ENCODE results near the gene CELSR1. TPM values are rescaled to one million over a fixed set of nuclear protein-coding genes. Genes with fewer than 3 reads are reported as not detected.

The CELSR1 gene
- total RNA-seq, 1 experiment from 2014 or later = 14.2 TPM

DNA sequence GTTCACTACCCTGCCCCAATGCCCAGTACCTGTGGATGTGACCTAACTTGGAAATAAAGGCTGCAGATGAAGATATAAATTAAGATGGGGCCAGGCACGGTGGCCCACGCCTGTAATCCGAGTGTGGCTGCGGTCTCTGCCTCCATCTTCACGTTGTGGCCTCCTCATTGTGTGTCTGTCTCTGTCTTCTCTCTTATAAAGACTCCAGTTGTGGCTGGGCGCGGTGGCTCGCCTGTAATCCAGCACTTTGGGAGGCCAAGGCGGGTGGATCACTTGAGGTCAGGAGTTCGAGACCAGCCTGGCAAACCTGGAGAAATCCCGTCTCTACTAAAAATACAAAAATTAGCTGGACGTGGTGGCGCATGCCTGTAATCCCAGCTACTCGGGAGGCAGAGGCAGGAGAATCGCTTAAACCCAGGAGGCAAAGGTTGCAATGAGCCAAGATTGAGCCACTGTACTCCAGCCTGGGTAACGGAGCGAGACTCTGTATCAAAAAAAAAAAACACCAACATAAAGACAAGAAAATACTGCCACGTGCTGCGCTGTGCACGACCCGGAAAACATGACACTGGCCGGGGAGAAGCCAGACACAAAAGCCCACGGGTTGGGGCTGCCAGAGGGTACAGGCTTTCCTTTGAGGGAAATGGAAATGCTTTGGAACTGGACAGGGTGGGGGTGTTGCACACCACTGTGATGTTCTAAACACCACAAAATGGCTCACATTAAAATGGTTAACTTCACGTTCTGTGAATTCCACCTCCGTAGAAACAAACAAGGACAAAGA, 18.7 kb downstream of the CELSR1 start:
- Histone ChIP-seq H3K27me3 (ENCODE audit: low read length) (no peaks in the 10 kb centered on the region), H3K27ac (ENCODE audit: low read length) (no peak overlapping the region), H2AFZ (ENCODE audit: low read length) (no peak overlapping the region), H3K9me3 (ENCODE audit: low read length) (no peaks in the 10 kb centered on the region), H3K79me2 (ENCODE audit: low read length) (peaks cover 10% of the 10 kb centered on the region; the same call in 1 of the 2 replicates), H3K4me3 (ENCODE audit: low read length) (no peak overlapping the region), H3K9me2 (replicated peaks; ENCODE audit: low read length) (no peaks in the 10 kb centered on the region), H4K20me1 (ENCODE audit: low read length) (no peaks in the 10 kb centered on the region), H3K4me2 (ENCODE audit: low read length) (no peak overlapping the region), H3K4me1 (ENCODE audit: insufficient read depth, low read length) (peaks cover 17% of the 10 kb centered on the region), H3K9ac (ENCODE audit: low read length) (no peak overlapping the region), H3K36me3 (ENCODE audit: low read depth, low read length) (no peaks in the 10 kb centered on the region), H3F3A (ENCODE audit: low read length, unreplicated experiment) (no peaks in the 10 kb centered on the region)
- ChIA-PET CTCF (no interaction called here), POLR2A (ENCODE audit: unreplicated experiment) (no interaction called here)
- TF ChIP-seq, protein P1, sequence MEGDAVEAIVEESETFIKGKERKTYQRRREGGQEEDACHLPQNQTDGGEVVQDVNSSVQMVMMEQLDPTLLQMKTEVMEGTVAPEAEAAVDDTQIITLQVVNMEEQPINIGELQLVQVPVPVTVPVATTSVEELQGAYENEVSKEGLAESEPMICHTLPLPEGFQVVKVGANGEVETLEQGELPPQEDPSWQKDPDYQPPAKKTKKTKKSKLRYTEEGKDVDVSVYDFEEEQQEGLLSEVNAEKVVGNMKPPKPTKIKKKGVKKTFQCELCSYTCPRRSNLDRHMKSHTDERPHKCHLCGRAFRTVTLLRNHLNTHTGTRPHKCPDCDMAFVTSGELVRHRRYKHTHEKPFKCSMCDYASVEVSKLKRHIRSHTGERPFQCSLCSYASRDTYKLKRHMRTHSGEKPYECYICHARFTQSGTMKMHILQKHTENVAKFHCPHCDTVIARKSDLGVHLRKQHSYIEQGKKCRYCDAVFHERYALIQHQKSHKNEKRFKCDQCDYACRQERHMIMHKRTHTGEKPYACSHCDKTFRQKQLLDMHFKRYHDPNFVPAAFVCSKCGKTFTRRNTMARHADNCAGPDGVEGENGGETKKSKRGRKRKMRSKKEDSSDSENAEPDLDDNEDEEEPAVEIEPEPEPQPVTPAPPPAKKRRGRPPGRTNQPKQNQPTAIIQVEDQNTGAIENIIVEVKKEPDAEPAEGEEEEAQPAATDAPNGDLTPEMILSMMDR (conservative IDR thresholded peaks at IDR 0.05; ENCODE audit: low read depth, low read length) = no peak
- TF ChIP-seq EZH2 (IDR thresholded peaks at IDR 0.05; ENCODE audit: low read length, unreplicated experiment) (no peak), EZH2phosphoT487 (IDR thresholded peaks at IDR 0.05; ENCODE audit: borderline replicate concordance, low read length) (no peak)
- intact Hi-C loops (cut with micrococcal nuclease) = no loop called here
- BruUV-seq (replicated peaks) = no TSS peak
- no peak for DNase-seq
- no peak for ATAC-seq

DNA sequence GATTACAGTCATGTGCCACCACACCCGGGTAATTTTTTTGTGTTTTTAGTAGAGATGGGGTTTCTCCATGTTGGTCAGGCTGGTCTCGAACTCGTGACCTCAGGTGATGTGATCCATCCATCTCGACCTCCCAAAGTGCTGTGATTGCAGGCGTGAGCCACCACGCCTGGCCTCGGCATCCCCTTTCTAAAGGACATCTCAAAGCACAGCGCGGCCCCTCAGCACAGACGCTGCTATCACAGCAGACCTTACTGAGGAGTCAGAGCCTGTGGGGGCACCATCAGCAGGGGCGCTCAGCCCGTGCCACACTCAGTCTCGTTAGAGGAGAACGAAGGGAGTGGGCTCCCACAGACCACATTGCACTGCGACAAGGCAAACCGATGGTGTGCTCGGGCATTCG, 19.4 kb downstream of the CELSR1 start:
- intact Hi-C loops (cut with micrococcal nuclease) = no loop called here
- POLR2A ChIA-PET (ENCODE audit: unreplicated experiment) = no interaction called here
- H3K9ac ChIP-seq (ENCODE audit: low read length) = no peak overlapping the region
- H2AFZ ChIP-seq (ENCODE audit: low read length) = no peak overlapping the region
- CTCF ChIA-PET = no interaction called here
- no peak overlapping the region for H3K4me2 ChIP-seq (ENCODE audit: low read length)
- no peaks in the 10 kb centered on the region for H4K20me1 ChIP-seq (ENCODE audit: low read length)
- ATAC-seq (no peak), DNase-seq (no peak)
- no peaks in the 10 kb centered on the region for H3K9me3 ChIP-seq (ENCODE audit: low read length)
- no peaks in the 10 kb centered on the region for H3K27me3 ChIP-seq (ENCODE audit: low read length)
- H3F3A ChIP-seq (ENCODE audit: low read length, unreplicated experiment) = no peaks in the 10 kb centered on the region
- H3K36me3 ChIP-seq (ENCODE audit: low read depth, low read length) = no peaks in the 10 kb centered on the region
- no TSS peak for BruUV-seq (replicated peaks)
- peaks cover 17% of the 10 kb centered on the region for H3K4me1 ChIP-seq (ENCODE audit: insufficient read depth, low read length)
- H3K9me2 ChIP-seq (replicated peaks; ENCODE audit: low read length) = no peaks in the 10 kb centered on the region
- H3K27ac ChIP-seq (ENCODE audit: low read length) = no peak overlapping the region
- peaks cover 10% of the 10 kb centered on the region; the same call in 1 of the 2 replicates for H3K79me2 ChIP-seq (ENCODE audit: low read length)
- no peak overlapping the region for H3K4me3 ChIP-seq (ENCODE audit: low read length)
- TF ChIP-seq EZH2 (IDR thresholded peaks at IDR 0.05; ENCODE audit: low read length, unreplicated experiment) = no peak
- no peak for TF ChIP-seq EZH2phosphoT487 (IDR thresholded peaks at IDR 0.05; ENCODE audit: borderline replicate concordance, low read length)
- TF ChIP-seq, protein P1 (conservative IDR thresholded peaks at IDR 0.05; ENCODE audit: low read depth, low read length) = no peak

DNA sequence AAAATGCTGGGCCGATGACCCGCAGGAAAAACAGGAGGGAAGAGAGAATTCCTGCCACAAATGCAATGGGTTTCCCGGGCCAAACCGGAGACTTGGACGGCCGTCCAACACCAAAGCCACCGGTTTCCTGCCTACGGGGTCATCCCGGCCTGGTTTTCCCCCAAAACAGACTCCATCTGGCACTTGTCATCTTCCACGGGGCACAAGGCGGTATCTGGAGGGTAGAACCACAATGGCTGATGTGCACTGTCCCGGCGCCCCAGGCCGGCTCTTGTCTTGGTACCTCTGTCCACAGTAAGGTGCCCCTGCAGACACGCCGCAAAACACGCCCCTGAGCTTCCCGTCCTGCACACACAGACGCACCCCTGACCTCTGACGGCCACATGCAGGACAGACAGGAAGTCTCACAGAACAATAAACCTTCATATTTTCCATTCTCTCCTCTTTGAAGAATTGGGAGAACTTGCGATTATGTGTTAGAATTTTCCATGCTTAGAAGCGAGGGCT, 20.1 kb downstream of the CELSR1 start:
- no peak overlapping the region for H3K4me2 ChIP-seq (ENCODE audit: low read length)

More for the DNA sequence above, 20.1 kb downstream of the CELSR1 start:
- ChIA-PET CTCF (no interaction called here), POLR2A (ENCODE audit: unreplicated experiment) (no interaction called here)
- H3K4me3 ChIP-seq (ENCODE audit: low read length) = no peak overlapping the region
- DNase-seq (no peak), ATAC-seq (no peak)
- peaks cover 17% of the 10 kb centered on the region for H3K4me1 ChIP-seq (ENCODE audit: insufficient read depth, low read length)
- no peak overlapping the region for H2AFZ ChIP-seq (ENCODE audit: low read length)
- no TSS peak for BruUV-seq (replicated peaks)
- H3F3A ChIP-seq (ENCODE audit: low read length, unreplicated experiment) = no peaks in the 10 kb centered on the region
- H4K20me1 ChIP-seq (ENCODE audit: low read length) = no peaks in the 10 kb centered on the region
- no peak overlapping the region for H3K9ac ChIP-seq (ENCODE audit: low read length)
- no peak overlapping the region for H3K27ac ChIP-seq (ENCODE audit: low read length)
- peaks cover 10% of the 10 kb centered on the region; the same call in 1 of the 2 replicates for H3K79me2 ChIP-seq (ENCODE audit: low read length)
- no peaks in the 10 kb centered on the region for H3K36me3 ChIP-seq (ENCODE audit: low read depth, low read length)
- H3K9me3 ChIP-seq (ENCODE audit: low read length) = no peaks in the 10 kb centered on the region
- no peaks in the 10 kb centered on the region for H3K9me2 ChIP-seq (replicated peaks; ENCODE audit: low read length)
- H3K27me3 ChIP-seq (ENCODE audit: low read length) = no peaks in the 10 kb centered on the region
- intact Hi-C loops (cut with micrococcal nuclease) = no loop called here
- TF ChIP-seq, protein P1 (conservative IDR thresholded peaks at IDR 0.05; ENCODE audit: low read depth, low read length) = no peak
- TF ChIP-seq EZH2phosphoT487 (IDR thresholded peaks at IDR 0.05; ENCODE audit: borderline replicate concordance, low read length) (no peak), EZH2 (IDR thresholded peaks at IDR 0.05; ENCODE audit: low read length, unreplicated experiment) (no peak)

All from PC-3 (cell line).